Erythroblast (primary cell): ENCODE results near the gene C1orf141.

Experiments
- GATA1 ChIP-seq: IDR thresholded peaks from 2 replicates; pipeline ENCODE4 v1.6.1; 2011; ENCODE audit warnings: low read depth, mild to moderate bottlenecking, control low read depth, low read length, moderate library complexity
- POLR2A ChIP-seq: IDR thresholded peaks from 2 replicates; pipeline ENCODE4 v1.6.1; 2011; ENCODE audit warnings: mild to moderate bottlenecking, low read length

DNA sequence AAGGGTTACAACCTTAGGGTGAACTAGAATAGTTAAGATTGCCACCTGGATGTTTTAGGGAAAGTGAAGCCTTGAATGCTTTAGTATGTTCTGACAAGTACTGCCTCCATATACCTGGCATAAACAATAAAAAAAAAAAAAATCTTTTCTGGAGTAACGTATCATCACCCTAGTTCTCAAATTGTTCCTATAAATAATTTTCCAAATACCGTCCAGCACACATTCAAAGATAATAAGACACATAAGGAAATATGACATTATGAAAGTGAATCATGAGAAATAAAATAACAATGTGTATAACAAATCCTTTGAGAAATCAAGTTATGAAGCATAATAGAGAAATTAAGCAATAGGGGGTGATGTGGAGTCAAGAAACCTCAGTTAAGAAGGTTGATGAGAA is 20.6 kb downstream of the C1orf141 start:
- TF ChIP-seq POLR2A: no peak
- no peak for TF ChIP-seq GATA1
